Ishikawa (cell line): Measurements from ENCODE around the gene FOXK1.

Source experiments
- NFIC ChIP-seq: IDR thresholded peaks from 2 replicates; pipeline ENCODE4 v1.6.1; 2012
- TAF1 ChIP-seq: IDR thresholded peaks from 2 replicates; pipeline ENCODE4 v1.6.1; 2012; ENCODE audit warnings: low read depth, mild to moderate bottlenecking
- YY1 ChIP-seq: IDR thresholded peaks from 2 replicates; pipeline ENCODE4 v1.6.1; 2012; ENCODE audit warnings: low read depth
- TF ChIP-seq, protein P1 (sequence below): IDR thresholded peaks from 2 replicates; pipeline ENCODE4 v1.6.1; 2012

DNA sequence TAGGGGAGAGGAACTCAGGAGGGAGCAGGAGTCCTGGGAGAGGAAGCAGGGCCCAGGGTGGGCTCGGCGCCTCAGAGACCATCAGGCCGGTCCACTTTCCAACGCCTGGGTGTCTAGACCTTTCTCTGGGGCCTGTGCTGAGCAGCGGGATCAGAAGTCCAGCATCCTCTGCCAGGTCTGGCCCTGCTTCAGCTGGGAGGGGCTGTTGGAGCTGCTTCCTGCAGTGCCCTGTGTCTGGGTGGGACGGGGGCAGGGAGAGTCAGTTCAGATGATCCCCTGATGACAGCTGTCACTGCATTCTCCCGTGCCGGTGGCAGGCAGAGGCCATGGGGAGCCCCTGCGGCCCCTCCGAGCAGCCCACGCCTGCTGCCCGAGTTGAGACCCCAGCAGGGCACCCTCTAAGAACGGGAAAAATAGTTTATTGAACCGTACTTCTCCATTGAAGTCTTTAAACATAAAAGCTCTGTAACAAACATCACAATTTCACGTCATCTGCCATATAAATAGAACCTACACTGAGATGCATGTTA is 116.7 kb downstream of the FOXK1 start:
- TF ChIP-seq, protein P1, sequence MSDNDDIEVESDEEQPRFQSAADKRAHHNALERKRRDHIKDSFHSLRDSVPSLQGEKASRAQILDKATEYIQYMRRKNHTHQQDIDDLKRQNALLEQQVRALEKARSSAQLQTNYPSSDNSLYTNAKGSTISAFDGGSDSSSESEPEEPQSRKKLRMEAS, result no peak
- TF ChIP-seq TAF1 (no peak), NFIC (no peak), YY1 (no peak)
